AML-193 (cell line): ENCODE data around the gene ZFTA.
A peak's percentile ranks its signal among the peaks of the same experiment; 100 is the strongest.

Experiments
- DNase-seq, 2 experiments: peaks; one replicate each; lab custom pipeline; 2025; lab: John Stamatoyannopoulos, UW

The ZFTA gene

DNA sequence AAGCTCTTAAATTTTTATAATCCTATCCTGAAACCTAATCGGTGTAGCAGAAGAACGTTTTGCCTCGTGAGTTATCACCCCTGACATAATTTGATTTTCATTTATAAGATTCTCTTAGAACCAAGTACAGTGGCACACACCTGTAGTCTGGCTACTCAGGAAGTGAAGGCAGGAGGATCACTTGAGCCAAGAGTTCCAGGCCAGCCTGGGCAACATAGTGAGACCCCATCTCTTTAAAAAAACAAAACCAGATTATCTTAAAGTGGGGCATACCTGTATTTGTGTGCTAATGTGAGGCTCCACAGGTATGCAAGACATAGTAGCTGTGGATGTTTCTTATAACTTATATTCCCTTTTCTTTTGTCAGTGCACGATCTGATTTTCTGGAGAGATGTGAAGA is 19.0 kb downstream of the ZFTA start:
- DNase-seq: no peak

GRCh38 chr11:63747011-63747410 is 21.6 kb downstream of the ZFTA start:
- DNase-seq: no peak

GRCh38 chr11:63745304-63746170 is 23.0 kb downstream of the ZFTA start:
- DNase-seq: peak; percentile 8 to 13

GRCh38 chr11:63738720-63739360 is 29.7 kb downstream of the ZFTA start:
- DNase-seq: peak; percentile 60 to 67

- no peak for DNase-seq
These were observed 30.9 kb downstream of the ZFTA start for GRCh38 chr11:63737718-63738117.

- DNase-seq: no peak
These were observed 31.7 kb downstream of the ZFTA start for GRCh38 chr11:63736864-63737263.

DNA sequence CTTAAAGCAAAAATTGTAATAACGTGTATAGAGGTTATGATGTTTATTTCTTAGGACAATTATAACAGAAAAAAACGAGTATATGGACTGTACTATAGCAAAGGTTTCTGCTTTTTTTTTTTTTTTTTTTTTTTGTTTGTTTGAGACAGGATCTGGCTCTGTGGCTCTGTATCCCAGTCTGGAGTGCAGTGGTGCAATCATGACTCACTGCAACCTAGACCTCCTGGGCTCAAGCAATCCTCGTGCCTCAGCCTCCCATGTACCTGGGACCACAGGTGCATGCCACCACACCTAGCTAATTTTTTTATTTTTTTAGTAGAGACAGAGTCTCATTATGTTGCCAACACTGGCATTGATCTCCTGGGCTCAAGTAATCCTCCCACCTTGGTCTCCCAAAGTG is 39.2 kb downstream of the ZFTA start:
- DNase-seq: no peak

- no peak for DNase-seq
These were observed 48.0 kb downstream of the ZFTA start for GRCh38 chr11:63720611-63721010.

- no peak for DNase-seq
These were observed 48.6 kb downstream of the ZFTA start for GRCh38 chr11:63719987-63720386.

DNA sequence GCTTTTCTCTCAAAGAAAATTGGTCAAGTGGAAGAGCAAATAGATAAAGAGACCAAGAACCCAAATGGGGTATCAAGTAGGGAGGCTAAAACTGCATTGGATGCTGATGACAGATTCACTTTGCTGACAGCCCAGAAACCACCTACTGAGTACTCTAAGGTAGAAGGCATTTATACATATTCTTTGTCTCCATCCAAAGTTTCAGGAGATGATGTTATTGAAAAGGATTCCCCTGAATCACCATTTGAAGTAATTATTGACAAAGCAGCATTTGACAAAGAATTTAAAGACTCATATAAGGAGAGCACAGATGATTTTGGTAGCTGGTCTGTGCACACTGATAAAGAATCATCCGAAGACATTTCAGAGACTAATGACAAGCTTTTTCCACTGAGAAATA is 49.6 kb downstream of the ZFTA start:
- no peak for DNase-seq
